Measurements from ENCODE around the gene NOS1AP. TPM values are rescaled to one million over a fixed set of nuclear protein-coding genes. Genes with fewer than 3 reads are reported as not detected.

Gene NOS1AP
- total RNA-seq, 1 experiment from 2014 or later: 0.76 TPM

DNA sequence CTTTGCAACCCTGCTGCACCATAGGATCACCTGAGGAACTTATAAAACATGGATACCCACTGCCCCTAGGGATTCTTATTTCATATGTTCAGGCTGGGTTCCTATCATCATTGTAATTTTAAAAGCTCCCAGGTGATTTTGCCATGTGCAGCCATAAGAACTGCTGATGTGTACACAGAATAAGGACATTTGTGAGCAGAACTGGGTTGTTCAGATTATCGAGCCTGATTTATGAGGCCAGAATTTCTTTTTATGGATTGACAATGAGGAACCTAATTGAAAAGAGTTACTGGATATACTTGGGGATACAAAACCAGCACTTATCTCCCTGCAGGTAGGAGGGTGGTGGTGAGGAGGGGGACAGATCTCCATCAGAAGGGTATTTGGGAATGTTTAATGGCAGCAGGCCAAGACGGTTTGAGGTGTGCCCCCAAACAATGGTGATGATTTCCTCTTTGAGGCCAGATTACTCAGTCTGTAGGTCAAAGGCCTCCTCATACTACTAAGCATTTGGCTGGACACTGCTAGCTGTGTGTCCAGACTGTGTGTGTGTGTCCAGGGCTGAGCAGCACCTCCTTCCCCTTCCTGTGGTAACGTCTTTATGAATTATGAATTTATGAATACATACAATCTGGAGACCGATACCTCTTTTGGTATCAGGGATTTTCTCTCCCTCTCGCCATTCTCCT is 18.9 kb downstream of the NOS1AP start:
- peak; percentile 44 for DNase-seq (ENCODE audit: low read depth)

DNA sequence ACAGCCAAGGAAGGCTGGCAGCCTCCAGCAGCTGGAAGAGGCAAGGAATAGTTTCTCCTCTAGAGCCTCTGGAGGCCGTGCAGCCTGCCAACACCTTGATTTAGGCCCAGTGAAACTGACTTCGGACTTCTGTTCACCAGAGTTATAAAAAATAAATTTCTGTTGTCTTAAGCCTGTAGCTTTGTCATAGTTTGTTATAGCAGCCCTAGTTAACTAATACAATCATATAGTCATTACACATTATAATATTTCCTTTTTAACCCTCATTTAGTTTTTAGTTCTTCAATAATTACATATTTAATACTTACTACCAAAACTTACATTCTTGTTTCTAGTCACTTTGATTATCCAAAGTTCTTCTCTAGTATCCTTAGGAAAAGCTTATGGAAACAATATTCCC is 20.3 kb downstream of the NOS1AP start:
- DNase-seq (ENCODE audit: low read depth): no peak

DNA sequence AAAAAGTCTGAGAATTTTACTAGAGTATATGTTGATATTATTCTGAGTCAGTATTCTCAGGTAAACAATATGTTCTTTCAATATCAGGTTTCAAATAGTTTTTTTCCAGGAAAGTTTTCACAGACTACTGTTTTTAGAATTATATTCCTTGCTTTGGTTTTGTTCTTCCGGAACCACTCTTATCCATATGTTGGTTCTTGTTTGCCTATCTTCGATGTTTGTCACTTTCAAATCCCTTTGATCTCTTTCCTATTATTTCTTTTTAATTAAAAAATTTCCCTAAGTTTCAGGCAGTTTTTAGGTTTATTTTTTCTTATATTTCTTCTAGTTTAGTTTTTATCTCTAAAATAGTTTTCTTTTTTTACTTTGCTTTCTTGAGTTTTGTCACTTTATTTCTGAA is 20.9 kb downstream of the NOS1AP start:
- DNase-seq (ENCODE audit: low read depth): no peak

DNA sequence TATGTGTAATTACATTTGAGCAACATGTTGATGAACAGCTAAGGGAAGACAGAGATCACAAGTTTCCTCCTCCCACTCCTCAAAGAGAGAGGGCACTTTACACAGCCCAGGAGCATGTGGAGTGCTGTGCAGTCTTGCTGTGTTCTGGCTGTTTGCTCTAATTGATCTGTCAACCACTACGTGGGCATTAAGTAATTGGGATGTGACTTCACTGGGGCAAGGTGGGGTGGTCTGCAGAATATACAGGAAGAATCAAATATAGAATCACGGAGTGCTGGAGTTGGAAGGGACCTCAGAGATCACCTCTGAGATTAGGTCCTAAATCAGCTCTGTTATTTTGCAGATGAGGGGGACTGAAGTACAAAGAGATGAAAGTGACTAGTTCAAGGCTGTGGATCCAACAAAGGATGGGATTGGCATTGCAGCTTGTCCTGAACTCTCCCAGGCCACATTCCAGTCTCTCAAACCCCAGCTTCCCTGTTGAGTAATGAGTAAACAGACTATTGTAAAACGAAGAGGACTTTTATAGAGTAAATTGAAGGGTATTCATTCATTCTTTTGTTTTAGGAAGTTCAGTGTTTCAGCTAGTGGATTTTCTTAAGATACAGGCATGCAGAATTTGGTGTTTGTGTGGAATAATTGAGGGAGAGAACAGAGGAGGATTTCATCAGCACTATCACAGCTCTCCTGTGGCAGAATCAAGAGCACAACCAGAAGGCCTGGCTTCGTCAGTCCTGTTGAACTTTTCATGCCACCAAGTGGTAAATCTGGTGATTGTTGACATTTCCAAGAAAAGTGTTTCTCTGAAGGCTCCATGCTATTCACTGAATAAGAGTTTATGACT is 22.4 kb downstream of the NOS1AP start:
- DNase-seq (ENCODE audit: low read depth): peak; percentile 54

DNA sequence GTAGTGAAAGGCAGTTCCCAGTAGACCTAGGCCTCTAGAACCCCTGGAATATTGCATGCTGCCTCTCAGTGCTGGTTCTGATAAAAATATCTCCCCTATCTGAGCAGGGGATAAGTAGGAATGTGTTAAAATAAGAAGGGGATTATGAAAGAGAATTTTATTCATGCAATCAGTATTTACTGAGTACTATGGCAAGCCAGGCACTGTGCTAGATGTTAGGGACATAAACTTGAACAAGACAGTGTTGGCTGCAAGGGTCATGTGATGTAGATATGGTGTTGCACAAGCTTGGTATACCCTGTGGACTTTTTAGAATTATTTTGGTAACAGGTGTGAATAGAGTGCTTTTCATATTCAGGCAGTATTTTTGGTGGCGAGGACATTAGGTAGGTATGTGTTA is 23.6 kb downstream of the NOS1AP start:
- no peak for DNase-seq (ENCODE audit: low read depth)

DNA sequence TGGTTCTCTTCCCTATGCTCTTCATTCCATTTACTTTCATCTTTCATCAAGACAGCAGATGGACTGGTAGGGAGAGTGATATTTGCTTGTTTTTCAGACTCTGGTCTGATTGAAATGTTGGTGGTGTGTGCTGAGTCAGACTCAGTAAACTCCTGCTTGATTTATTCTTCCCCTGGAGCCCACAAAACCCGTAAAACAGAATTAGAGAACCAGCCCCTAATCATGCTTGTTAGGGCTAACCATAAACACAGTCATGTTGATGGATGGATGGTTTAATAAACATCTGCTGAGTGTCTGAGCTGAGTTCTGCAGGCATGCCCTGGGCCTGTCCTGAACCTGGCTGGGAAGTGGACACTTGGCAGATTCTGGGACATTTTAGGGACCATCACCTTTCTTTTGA is 24.8 kb downstream of the NOS1AP start:
- DNase-seq (ENCODE audit: low read depth): peak; percentile 89

DNA sequence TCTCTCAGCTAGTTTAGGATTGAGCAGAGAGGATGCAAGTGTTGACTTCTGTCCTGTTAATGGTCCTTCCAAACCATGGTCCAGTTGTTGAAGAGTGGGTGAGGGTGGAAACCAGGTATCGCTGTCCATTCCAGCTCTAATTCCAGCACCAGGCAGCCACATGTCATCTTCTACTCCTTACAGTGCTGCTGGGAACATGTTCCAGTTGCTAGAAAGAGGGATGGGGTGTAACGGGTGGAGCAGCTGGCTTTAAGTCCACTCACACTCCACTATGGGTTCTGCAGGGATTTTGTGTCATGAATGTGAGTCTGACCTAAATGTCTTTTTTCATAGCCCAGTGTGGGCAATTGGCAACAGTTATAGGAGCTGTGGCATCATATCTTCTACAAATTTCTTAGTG is 25.2 kb downstream of the NOS1AP start:
- no peak for DNase-seq (ENCODE audit: low read depth)

DNA sequence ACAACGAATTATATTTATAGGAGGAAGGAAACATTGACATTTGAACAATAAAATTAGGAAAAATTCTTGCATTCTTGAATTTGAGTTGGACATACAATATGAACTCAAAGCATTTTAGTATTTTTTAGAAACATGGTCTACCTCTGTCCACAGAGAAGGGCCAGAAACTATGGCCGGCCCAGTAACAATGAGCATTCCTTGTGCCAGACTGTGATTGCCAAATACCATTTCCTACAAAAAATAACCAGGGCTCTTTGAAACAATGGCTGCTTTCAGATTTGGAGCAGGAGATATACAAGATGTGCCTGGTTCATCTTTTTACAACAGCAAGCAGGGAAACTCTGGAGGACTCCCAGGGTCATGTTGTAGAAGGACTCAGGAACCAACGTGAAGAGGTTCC is 38.4 kb downstream of the NOS1AP start:
- DNase-seq (ENCODE audit: low read depth): no peak

DNA sequence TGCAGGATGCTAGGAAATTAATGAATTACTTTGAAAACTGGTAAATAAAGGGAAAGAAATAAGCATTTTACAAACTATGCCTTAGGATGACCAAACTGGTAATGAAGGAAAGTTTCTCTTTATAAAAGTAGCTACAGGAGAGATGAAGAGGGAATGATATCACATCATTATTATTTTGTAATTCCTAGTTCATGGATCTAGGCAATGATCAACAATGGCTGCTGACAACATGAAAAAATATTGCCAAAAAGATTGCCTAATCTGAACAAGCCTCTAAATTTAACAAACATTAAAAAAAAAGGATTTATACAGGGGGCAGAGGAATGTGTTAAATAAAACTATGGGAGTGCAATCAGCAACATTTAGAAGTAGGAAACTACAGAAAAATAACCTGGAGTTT is 38.9 kb downstream of the NOS1AP start:
- no peak for DNase-seq (ENCODE audit: low read depth)

DNA sequence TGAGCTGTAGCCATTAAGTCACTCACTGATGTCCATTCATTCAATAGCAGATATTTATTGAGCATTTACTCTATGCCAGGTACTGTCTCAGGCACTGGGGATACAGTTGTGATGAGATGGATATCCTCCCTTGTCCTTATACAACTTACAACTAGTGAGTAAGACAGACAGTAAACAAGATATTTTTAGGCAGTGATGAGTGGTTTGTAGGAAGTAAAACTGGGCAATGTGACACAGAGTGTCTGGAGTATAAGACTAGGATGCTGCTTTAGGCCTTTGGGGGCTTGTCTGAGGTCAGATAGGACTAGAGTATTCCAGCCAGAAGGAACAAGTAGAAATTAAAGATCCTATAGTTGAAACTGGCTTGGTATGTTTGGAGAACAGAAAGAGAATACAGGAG is 41.4 kb downstream of the NOS1AP start:
- no peak for DNase-seq (ENCODE audit: low read depth)

DNA sequence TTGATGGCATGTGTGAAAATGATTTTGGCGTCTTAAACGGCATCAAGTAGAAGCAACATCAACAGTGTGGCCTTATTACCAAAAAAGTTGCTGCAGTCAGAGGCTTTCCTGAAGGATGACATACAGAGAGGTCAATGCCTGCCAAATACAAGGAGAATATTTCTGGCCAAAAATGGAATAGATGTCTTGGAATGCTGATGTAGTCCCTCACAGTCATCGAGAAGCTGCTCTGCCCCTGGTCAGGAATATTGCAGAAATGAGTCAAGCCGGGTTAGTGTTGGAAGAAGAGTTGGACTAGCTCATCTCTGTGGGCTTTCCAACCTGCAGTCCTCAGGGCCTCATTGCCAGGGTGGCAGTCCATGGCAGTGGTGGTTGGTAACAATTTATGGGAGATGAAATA is 42.1 kb downstream of the NOS1AP start:
- no peak for DNase-seq (ENCODE audit: low read depth)

DNA sequence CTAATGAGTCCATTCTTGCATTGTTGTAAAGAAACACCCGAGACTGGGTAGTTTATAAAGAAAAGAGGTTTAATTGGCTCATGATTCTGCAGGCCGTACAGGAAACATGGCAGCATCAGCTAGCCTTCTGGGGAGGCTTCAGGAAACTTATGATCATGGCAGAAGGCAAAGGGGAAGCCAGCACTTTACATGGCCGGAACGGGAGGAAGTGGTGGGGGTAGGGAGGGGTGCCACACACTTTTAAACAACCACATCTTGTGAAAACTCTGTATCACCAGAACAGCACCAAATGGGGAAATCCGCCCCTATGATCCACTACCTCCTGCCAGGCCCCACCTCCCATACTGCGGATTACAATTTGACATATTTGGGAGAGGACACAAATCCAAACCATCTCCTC is 43.9 kb downstream of the NOS1AP start:
- DNase-seq (ENCODE audit: low read depth): no peak

DNA sequence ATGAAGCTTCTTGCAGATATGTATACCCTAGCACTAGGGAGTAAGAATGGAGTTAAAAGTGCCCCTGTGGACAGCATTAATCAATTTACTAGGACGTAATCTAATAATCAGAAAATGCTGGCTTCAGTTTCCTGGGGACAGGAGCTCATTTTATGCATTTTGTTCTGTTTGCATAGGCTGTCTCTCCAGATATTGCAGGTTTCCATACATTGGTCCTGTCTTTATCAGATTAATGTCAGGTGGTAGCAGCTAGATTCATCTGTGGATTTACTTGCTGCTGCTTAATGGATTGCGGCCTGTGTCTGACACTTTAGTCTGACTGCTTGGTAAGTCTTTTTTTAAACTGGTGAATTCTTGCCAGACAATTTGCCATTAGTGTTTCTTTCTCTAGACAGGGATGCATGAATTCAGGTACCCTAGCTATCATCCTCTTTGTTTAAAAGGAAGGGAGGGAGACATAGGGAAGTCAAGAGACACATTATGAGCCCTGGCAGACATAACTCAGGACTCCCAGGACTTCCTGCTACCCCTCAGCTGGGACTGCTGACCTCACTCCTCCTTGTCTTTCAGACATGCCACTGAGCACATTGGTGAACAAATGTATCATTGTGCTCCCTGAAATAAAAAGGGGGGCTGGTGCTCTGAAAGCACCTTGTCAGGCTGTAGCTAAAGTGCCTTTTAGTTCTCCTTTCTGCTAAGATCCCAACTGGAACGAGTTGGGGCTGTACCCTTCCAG is 47.7 kb downstream of the NOS1AP start:
- no peak for DNase-seq (ENCODE audit: low read depth)

DNA sequence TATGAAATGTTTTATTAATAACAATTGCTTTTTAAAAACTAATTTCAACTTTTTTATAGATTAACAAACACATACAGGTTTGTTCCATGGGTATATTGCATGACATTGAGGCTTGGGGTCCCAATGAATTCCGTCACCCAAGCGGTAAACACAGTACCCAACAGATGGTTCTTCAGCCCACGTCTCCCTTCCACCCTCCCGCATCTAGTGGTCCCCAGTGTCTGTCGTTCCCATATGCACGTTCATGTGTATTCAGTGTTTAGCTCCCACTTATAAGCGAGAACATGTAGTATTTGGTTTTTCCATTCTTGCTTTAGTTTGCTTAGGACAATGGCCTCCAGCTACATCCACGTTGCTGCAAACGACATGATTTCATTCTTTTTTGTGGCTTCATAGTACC is 48.6 kb downstream of the NOS1AP start:
- DNase-seq (ENCODE audit: low read depth): no peak

DNA sequence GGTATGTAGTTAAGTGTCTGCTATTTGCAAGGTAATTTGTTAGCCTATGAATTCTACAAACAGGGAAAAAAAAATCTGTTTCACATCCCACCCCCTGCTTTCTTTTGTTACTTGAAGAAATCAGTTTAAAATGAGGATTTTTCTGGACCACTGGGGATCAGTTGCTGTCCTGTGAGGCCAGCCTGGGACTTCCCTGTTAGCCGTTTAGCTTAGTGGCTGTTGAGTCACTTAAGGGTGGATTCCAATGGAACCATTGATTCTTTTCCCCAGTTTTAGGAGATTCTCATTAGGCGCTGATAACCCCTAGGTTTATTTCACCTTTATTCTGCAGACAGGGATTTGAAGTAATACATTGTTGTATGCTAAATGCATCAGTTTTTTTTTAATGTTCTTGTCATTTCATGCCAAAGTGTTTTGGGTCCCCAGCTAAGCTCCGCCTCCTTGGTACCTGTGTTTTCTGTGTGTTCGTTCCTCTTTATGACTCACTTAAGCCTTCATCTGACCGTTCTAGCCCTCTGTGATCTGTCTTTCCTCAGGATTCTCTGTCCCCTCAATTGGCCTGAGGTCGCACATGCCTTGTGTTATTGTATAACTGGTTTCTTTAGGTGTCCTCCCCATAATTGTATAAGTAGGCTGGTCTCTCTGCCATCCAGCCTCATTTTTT is 59.3 kb downstream of the NOS1AP start:
- DNase-seq (ENCODE audit: low read depth): no peak

DNA sequence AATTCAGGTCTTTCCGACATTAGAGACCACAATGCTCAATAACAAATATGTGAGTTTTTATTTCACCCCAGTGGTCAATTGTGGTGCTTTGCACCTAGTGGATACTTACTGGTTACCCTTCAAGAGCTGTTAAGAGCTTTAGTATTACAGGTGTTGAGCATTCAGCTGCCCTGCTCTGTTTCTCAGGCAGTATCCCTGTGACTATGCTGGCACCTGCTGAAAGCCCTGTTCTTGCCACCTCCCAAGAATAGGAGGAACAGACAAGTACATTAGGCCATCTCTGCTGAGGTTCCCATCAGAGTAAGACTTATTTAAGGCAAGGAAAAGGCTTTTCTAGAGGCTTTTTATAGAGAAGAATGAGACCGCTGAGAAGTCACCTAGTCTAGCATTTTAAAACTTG is 60.8 kb downstream of the NOS1AP start:
- DNase-seq (ENCODE audit: low read depth): no peak

DNA sequence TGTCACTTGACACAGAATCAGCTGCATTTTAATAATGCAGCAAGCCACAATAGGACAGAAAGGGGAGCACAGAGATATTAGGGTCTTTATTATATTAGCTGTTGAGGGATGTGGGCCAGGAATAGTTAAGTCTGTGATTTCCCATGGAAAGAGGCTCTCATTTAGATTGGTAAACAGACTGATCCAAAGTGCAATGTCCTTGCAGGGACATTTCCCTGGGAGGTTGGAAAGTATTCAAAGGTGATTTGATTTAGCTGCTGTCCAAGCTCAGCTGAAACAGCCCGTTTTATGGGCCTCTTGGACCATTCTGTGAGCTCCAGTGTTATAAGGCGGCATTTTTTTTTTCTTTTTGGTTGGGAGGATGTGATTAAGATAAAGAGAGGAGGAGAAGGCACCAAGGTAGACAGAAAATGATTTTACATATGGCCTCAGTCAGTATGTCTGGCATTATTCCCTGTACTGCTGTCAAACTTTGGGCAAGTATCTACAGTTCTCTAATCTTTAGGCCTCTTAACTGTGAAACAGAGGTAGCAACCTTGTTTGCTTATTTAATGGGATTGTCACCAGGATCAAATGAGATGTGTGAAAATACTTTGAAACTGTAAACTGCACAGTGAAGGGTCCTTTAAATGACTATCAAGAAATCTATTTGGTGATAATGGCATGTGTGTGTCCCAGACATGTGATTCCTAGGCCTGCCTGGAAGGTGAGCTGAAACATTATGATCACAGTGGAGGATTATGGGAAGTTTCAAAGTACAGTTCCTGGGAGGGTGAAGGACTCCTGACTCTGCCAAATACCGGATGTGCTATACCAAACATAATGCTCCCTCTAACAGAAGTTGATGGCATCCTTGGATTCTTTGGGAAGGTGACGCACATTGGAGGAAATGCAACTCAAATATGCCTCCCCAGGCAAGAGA is 62.2 kb downstream of the NOS1AP start:
- no peak for DNase-seq (ENCODE audit: low read depth)

DNA sequence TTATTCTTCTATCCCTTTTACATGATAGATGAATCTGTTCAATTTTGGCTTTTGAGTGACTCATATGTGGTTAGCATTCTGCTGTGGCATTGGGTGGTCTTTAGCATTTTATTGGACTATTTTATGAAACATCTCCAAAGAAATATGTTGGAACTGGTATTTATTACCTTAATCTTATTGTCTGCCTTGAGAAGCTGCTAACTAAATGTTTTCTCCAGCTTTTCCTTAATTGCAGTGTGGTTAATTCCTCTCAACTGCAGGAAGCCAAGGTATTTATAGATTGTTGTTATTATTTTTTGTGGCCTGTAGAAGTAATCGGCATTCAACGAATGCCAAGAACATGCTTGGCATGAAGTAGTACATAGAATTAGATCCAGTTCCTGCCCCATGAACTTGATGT is 64.1 kb downstream of the NOS1AP start:
- peak; percentile 77 for DNase-seq (ENCODE audit: low read depth)

DNA sequence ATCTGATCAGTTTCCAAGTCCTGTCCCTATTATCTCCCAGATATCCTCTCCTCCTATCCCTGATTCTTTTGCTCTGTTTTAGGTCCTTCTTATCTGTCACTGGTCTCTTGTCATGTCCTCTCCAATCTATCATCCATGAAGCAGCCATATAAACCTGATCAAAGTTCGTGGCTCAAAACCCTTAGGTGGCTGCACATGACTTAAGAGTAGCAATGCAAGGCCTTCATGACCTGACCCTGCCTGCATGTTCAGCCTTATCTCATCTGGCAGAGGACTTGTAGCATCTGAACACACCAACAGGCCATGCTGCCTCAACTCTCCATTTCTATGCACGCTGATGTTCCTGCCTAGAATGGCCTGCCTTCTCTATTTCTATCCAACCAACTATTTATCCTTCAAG is 65.2 kb downstream of the NOS1AP start:
- DNase-seq (ENCODE audit: low read depth): no peak

DNA sequence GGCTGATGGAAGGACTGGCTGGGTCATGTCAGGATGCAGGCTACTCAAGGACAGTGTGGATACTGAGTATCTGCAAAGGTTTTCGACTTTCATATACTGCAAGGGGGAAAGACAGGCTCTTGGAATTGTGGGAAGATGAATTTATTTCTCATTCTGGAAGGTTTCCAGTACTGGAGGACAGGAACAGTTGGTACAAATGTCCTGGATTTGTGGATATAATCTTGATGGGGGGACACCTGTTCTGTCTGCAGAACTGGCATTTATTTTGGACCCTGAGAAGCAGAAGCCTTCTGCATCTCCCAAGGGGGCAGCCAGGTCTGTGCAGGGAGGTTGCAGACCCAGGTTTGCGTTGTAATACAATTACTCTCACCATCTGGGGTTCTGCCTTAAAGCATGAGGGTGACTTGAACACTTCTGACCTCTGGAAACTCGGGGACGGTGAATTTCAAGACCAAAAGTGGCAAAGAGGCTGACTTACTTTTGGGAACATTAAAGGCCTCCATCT is 65.8 kb downstream of the NOS1AP start:
- DNase-seq (ENCODE audit: low read depth): no peak

DNA sequence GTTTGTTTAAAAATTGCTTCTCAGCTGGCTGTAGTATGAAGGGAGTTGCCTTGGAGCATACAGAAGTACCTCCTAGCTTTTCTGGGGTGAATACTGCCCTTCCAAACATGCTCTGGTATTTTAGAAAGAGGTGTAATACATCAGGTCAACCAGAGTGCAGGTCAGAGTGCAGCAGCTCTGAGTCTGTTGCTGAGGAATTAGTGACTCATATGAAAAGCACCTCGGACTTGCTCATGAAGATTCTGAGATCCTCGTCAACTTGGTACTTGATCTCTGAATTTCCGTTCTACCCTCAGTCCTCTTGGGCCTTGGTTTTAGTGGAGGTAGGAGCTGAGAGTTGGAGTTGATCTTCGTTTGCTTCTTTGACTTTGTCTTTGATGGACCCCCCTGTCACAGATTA is 67.3 kb downstream of the NOS1AP start:
- peak; percentile 92 for DNase-seq (ENCODE audit: low read depth)
